AG08395 (cell line): Measurements from ENCODE around the gene TRABD.
"Not testable (repeated sequence)": the region's sequence is repeated elsewhere in the genome, so short reads cannot be mapped to it uniquely, and the experiment has no call there.

Source experiments
- DNase-seq: peaks from one replicate; pipeline ENCODE4 v3.0.0; 2012; ENCODE audit warnings: mixed read lengths, low spot score

Gene TRABD

GRCh38 chr22:50151571-50152537 is 33.9 kb upstream of the TRABD start:
- no peak for DNase-seq

DNA sequence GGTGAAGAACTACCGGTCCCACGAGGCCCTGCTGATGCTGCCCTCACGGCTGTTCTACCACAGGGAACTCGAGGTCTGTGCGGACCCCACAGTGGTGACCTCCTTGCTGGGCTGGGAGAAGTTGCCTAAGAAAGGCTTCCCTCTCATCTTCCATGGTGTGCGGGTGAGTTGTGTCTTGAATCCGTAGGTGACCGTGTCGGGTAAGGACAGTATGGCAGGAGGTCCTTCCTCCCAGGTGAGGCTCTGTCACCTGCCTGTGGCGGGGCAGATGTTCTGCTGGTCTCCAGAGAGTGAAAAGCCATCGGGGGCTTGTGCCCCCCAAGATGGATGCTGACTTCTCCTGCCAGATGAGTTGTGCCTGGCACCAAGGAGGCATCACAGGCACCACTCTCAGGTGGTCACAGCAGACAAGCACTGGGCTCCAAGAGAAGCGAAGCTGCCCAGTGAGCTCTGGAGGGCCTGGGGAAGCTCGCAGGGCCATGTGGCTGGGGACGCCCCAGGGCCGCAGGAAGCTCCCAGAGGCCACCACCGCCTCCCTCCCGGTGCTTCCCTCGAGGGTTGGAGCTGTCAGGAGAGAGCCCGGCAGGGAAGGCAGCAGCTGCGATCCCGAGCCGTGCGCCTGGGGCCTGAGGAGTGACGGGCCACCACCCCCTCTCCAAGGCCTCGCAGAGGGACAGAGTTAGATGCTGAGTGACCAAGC is 32.5 kb upstream of the TRABD start:
- no peak for DNase-seq

- DNase-seq: no peak
Observed at GRCh38 chr22:50153756-50154140, 32.0 kb upstream of the TRABD start.

DNA sequence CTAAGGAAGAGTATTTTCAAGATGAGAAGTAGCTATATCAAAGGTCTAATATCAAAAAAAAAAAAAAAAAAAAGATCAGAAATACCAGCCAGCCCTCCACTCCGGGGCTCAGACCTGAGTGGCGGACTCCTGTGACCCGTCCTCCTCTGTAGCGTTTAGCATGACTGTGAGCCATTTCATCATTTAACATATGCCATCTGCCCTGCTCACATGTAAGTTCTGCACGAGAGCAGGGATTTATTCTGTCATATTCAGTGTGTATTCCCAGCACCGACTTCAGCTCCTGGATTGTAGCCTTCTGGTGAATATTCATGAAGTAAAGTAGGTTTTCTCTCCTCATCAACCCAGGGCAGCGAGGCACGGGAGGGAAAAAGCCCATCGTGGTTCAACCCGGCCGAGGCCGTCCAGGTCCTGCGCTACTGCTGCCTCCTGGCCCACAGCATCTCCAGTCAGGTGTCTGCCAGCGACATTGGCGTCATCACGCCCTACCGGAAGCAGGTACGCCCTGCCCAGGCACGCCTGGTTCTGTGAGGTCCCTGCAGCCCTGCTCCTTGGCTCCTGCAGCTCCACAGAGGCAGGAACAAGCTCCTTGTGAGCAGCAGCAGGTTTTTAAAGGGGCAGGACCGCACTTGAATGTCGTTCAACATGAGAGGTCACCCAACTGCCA is 27.9 kb upstream of the TRABD start:
- no peak for DNase-seq

DNA sequence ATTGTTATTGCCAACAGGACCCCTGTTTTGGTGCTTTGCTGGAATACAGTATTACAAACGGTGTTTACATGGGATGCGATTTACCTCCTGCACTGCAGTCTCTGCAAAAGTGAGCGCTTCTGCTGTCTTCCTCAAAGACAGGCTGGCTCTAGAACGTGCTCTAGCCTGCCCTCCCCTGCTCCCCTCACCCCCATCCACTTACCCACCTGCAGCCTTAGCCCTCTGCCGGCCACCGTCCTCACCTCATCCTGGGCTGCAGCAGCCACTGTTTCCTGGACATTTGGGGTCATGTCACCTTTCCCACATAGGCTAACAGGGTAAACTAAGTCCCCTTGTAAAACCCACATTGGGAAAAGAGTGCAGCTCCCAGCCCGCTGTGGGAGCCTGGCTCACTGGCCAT is 24.8 kb upstream of the TRABD start:
- no peak for DNase-seq

DNA sequence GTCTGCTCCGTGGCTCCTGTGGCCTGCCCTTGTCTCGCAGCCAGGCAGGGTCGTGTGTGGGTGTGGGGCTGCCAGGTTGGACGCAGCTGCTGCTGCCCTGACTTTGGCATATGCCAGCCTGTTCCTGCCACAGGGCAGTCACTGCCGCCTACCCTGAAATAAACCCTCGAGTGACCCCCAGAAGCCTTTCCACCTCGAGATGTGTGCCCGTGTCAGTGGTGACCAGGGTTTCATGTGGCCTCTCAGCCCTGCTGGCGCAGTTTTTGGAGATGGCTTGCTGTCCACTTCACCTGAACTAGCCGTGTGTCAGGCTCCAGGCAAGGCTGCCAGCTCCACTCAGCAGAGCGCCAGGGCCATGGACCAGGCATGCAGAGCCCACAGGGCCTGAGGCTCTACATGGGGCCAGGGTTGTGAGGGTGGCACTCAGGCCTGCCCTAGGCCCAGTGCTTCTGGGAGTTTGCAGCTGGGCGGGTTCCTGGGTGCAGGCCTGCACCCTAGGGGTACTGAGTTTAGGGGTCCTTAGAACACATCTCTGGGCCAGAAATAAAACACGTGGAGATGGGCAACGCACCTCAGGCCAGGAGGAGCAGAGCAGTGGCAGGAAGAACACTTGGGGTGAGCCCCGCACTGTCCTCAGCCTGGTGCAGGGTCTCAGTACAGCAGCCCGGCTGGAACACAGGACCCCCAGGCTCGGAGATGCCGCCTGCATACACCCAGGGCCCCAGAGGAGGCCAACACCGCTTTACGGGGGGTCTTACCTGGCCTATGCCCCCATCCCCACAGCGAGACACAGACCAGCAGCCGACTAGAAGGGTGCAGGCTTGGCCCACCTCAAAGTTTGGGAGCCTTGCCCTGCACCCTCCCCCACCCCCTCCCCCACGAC is 24.0 kb upstream of the TRABD start:
- no peak for DNase-seq

- DNase-seq: no peak
Observed at GRCh38 chr22:50162391-50162956, 23.2 kb upstream of the TRABD start.

DNA sequence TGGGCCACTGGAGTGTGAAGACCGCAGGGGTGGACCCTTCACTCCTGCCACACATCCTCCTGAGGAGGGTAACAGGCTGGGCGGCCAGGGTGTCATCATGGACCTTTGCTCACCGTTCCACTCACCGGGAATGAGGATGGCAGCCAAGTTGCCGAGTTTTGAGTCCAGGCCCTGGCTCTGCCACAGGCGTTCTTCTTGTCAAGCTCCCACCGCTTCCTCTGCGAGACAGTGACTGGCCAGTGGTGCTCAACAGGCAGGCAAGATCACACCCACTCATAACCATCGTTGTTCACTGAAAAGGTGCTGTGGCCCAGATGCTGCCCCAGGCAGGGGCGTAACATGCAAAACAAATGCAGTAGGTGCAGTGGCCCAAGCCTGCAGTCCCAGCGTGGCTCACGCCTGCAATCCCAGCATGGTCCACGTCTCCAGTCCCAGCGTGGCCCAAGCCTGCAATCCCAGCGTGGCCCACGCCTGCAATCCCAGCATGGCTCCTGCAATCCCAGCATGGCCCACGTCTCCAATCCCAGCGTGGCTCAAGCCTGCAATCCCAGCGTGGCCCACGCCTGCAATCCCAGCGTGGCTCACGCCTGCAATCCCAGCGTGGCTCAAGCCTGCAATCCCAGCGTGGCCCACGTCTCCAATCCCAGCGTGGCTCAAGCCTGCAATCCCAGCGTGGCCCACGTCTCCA is 20.1 kb upstream of the TRABD start:
- no peak for DNase-seq

DNA sequence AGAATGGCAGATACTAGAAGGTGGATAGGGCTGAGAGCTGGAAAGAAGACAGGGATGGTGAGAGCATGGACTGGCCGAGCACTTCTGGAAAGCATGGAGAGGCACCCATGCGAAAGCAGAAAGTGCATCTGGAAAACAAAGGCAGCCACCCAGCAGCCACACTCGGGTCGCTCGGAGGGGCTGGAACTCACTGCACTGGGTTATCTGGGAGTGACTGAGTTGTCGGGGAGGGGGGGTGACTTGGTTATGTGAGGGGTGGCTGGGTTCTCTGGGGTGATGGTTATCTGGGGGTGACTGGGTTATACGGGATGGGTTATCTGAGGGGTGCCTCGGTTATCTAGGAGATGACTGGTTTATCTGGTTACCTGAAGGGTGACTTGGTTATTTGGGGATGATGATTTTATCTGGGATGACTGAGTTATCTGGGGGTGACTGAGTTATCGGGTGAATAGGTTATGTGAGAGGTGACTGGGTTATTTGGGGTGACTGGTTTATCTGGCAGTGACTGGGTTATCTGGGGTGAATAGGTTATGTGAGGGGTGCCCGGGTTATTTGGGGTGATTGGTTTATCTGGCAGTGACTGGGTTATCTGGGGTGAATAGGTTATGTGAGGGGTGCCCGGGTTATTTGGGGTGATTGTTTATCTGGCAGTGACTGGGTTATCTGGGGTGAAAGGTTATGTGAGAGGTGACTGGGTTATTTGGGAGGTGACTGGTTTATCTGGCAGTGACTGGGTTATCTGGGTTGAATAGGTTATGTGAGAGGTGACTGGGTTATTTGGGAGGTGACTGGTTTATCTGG is 17.8 kb upstream of the TRABD start:
- no peak for DNase-seq

DNA sequence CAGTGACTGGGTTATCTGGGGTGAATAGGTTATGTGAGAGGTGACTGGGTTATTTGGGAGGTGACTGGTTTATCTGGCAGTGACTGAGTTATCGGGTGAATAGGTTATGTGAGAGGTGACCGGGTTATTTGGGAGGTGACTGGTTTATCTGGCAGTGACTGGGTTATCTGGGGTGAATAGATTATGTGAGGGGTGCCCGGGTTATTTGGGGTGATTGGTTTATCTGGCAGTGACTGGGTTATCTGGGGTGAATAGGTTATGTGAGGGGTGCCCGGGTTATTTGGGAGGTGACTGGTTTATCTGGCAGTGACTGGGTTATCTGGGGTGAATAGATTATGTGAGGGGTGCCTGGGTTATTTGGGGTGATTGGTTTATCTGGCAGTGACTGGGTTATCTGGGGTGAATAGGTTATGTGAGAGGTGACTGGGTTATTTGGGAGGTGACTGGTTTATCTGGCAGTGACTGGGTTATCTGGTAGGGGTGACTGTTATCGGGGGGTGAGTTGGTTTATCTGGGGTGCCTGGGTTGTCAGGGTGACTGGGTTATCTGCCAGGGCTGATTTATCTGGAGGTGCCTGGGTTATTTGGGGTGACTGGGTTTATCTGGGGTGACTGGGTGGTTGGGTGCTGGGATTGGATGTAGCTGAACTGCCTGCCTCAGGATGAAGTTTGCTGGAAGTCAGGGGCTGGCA is 17.1 kb upstream of the TRABD start:
- not testable (repeated sequence) for DNase-seq

DNA sequence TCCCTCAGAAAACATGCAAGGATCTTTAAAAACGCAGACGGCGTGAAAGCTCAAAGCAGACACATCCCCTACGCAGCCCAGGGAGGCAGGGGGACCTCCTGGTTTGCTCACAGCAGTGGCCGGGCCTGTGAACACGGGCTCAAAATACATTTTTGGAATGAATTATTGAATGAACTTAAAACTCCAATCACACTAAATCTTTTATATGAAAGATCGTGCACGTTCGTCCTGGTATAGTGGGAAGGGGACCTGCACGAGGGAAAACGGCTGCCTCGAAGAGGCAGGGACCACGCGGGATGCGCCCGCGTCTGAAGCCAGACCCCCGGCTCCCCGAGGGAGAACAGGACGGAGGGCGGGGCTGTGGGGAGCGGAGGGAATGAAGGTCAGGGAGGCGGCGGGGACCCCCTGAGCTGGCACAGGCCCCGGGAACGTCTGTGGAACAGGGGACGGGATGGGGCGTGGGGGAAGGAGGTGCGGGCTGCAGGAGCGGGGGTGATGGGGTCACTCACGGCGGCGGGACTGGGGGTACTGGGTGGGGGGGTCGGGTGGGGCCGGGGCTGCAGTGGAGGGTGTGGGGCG is 16.4 kb upstream of the TRABD start:
- no peak for DNase-seq

- DNase-seq: no peak
Observed at GRCh38 chr22:50169774-50170341, 15.9 kb upstream of the TRABD start.

GRCh38 chr22:50170453-50171318 is 15.0 kb upstream of the TRABD start, which contains the start of gene PANX2:
PANX2 (plus strand) TSS chr22:50170731; CDS start chr22:50170731, 0 bp downstream.
- no peak for DNase-seq

- no peak for DNase-seq
Observed at GRCh38 chr22:50171319-50171964, 14.3 kb upstream of the TRABD start.

DNA sequence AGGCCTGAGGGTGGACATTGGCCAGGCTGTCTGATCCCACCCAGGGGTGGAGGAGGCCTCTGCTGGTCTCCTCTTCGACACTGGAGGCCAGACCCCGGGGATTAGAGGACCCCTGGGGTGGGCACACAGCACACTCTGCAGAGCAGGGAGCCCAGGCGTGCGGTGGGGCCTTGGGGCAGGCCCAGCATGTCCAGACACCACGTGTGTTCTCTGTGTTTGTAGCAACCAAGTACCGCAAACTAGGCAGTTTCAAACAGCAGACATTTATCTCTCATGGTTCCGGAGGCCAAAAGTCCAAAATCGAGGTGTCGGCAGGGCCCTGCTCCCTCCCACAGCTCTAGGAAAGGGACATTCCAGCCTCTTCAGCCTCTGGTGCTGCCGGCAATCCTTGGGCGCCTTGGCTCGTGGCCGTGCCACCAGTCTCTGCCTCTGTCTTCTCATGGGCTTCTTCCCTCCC is 13.7 kb upstream of the TRABD start:
- no peak for DNase-seq

DNA sequence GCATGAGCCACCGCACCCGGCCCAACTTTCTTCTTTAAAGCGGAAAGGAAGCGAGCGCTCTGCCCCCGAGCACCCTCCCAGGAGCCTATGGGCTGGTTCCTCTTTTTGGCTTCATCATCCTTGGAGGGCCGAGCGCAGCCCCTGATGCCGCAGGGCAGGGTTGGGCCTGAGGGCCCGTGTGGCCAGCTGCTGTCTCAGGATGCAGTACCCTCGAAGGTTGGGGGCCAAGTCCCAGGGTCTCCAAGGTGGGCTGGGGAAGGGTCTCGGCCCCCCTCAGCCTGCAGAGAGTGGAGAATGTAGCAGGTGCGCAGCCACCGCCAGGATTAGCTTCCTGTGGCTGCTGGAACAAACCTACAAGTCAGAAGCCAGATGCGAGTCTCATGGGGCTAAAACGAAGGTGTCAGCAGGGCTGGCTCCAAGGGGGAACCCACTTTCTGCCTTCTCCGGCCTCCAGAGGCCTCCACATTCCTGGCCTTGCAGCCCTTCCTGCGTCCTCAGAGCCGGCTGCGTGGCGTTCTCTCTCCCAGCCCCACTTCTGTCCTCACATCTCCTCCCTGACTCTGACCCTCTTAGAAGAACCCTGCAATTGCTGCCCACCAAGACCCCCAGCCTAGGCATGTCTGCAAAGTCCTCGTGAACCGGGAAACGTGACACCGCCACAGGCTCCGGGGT is 12.3 kb upstream of the TRABD start:
- no peak for DNase-seq
